WTC11 (cell line): Measurements from ENCODE around the gene RLN3. TPM values are rescaled to one million over a fixed set of nuclear protein-coding genes. Genes with fewer than 3 reads are reported as not detected.

Experiments used
- ATAC-seq: fragments of 200-7000 bp; cut with Tn5 transposase; 2 replicates; pipeline ENCODE4 v1.10.0; 2021; ENCODE audit warnings: mild to moderate bottlenecking, moderate library complexity
- CTCF ChIA-PET: fragments of 300-600 bp; sonication (Branson Sonifier 250); formaldehyde crosslinking; loops from one replicate; lab custom pipeline; 2021; ENCODE audit warnings: antibody characterized with exemption; lab: Charles Lee
- POLR2A ChIA-PET: fragments of 350-600 bp; sonication (Branson Sonifier 250); formaldehyde crosslinking; loops from one replicate; lab custom pipeline; 2021; ENCODE audit warnings: antibody characterized with exemption; lab: Charles Lee
- DNase-seq: peaks from one replicate; pipeline ENCODE4 v3.0.0; 2021; ENCODE audit warnings: low spot score
- H3K27ac Mint-ChIP-seq: 2 replicates; pipeline ENCODE4 v1.8.0; 2021; ENCODE audit warnings: mixed read lengths
- H3K27me3 Mint-ChIP-seq: 2 replicates; pipeline ENCODE4 v1.8.0; 2021; ENCODE audit warnings: low read depth, mild to moderate bottlenecking, moderate library complexity, mixed read lengths
- H3K36me3 Mint-ChIP-seq: 2 replicates; pipeline ENCODE4 v1.8.0; 2021; ENCODE audit warnings: mixed read lengths
- H3K4me1 Mint-ChIP-seq: 2 replicates; pipeline ENCODE4 v1.8.0; 2022; ENCODE audit warnings: mixed read lengths
- H3K4me3 Mint-ChIP-seq: 2 replicates; pipeline ENCODE4 v1.8.0; 2021; ENCODE audit warnings: mild to moderate bottlenecking, moderate library complexity, mixed read lengths
- H3K9me3 Mint-ChIP-seq: 2 replicates; pipeline ENCODE4 v1.8.0; 2021; ENCODE audit warnings: mixed read lengths
- AFF4 ChIP-seq: sonication (generic); formaldehyde crosslinking; IDR thresholded peaks from 2 replicates; pipeline ENCODE4 v1.8.1; 2023; ENCODE audit warnings: mild to moderate bottlenecking, missing genetic modification reagents, borderline replicate concordance
- CTCF ChIP-seq: fragments of 200-600 bp; IDR thresholded peaks from 2 replicates; pipeline ENCODE4 v1.8.0; 2022; ENCODE audit warnings: antibody characterized with exemption
- ETV6 ChIP-seq: sonication (generic); formaldehyde crosslinking; IDR thresholded peaks from 2 replicates; pipeline ENCODE4 v1.8.1; 2022; ENCODE audit warnings: mild to moderate bottlenecking, missing genetic modification reagents
- FOXP4 ChIP-seq: sonication (generic); formaldehyde crosslinking; IDR thresholded peaks from 2 replicates; pipeline ENCODE4 v1.8.0; 2022; ENCODE audit warnings: mild to moderate bottlenecking, missing genetic modification reagents
- HMGXB4 ChIP-seq: sonication (generic); formaldehyde crosslinking; IDR thresholded peaks from 2 replicates; pipeline ENCODE4 v1.8.1; 2023; ENCODE audit warnings: mild to moderate bottlenecking, moderate library complexity, missing genetic modification reagents
- IRF1 ChIP-seq: sonication (generic); formaldehyde crosslinking; IDR thresholded peaks from 2 replicates; pipeline ENCODE4 v1.8.0; 2023; ENCODE audit warnings: missing genetic modification reagents
- JUN ChIP-seq: sonication (generic); formaldehyde crosslinking; IDR thresholded peaks from 2 replicates; pipeline ENCODE4 v1.8.0; 2023; ENCODE audit warnings: mild to moderate bottlenecking, missing genetic modification reagents
- MXD4 ChIP-seq: fragments of 250-450 bp; sonication (Bioruptor Pico); IDR thresholded peaks from 2 replicates; pipeline ENCODE4 v1.8.0; 2021; ENCODE audit warnings: mild to moderate bottlenecking, moderate library complexity, borderline replicate concordance
- NFYB ChIP-seq: sonication (generic); formaldehyde crosslinking; conservative IDR thresholded peaks from 2 replicates; pipeline ENCODE4 v1.8.0; 2022; ENCODE audit warnings: low read depth, missing genetic modification reagents
- SOX15 ChIP-seq: fragments of 250-450 bp; sonication (Bioruptor Pico); IDR thresholded peaks from 2 replicates; pipeline ENCODE4 v1.9.0; 2021; ENCODE audit warnings: mild to moderate bottlenecking
- USF2 ChIP-seq: sonication (generic); formaldehyde crosslinking; IDR thresholded peaks from 2 replicates; pipeline ENCODE4 v1.8.1; 2023; ENCODE audit warnings: mild to moderate bottlenecking, missing genetic modification reagents, moderate library complexity
- ZNF281 ChIP-seq: sonication (generic); formaldehyde crosslinking; IDR thresholded peaks from 2 replicates; pipeline ENCODE4 v1.8.0; 2023; ENCODE audit warnings: mild to moderate bottlenecking, missing genetic modification reagents
- total RNA-seq: library from RNA; stranded (reverse); gene quantifications from 3 replicates; pipeline ENCODE4 v1.2.3, GENCODE V29; 2021

Gene RLN3
- total RNA-seq, 1 experiment from 2014 or later: not detected

GRCh38 chr19:13983213-13983889 is 44.6 kb upstream of the RLN3 start:
- H3K4me1 Mint-ChIP-seq: peaks cover 50% of the 10 kb centered on the region
- no peak for TF ChIP-seq MXD4 (CRISPR knock-in tag)
- TF ChIP-seq ZNF281 (CRISPR knock-in tag): no peak
- TF ChIP-seq HMGXB4 (CRISPR knock-in tag): no peak
- no peak for TF ChIP-seq JUN
- TF ChIP-seq SOX15 (CRISPR knock-in tag): no peak
- H3K4me3 Mint-ChIP-seq: no peak overlapping the region
- DNase-seq (no peak), ATAC-seq (no peak)
- no peaks in the 10 kb centered on the region for H3K9me3 Mint-ChIP-seq
- CTCF ChIA-PET: interaction anchor here (1.0 kb wide), 1 partner anchor 74 kb away, joined by 4 read pairs; no protein-coding TSS in a partner anchor
- POLR2A ChIA-PET: interaction anchor here (0.9 kb wide), 1 partner anchor 50 kb away, joined by 3 read pairs; no protein-coding TSS in a partner anchor
- no peaks in the 10 kb centered on the region for H3K36me3 Mint-ChIP-seq
- no peak overlapping the region for H3K27ac Mint-ChIP-seq
- no peaks in the 10 kb centered on the region; the same call in 1 of the 2 replicates for H3K27me3 Mint-ChIP-seq

- no peak for TF ChIP-seq USF2 (CRISPR knock-in tag)
- TF ChIP-seq ETV6: no peak
- no peak for TF ChIP-seq AFF4 (CRISPR knock-in tag)
- no peak for TF ChIP-seq CTCF
- TF ChIP-seq ZNF281 (CRISPR knock-in tag): no peak
- no peak for TF ChIP-seq NFYB (CRISPR knock-in tag)
- TF ChIP-seq IRF1 (CRISPR knock-in tag): no peak
- TF ChIP-seq FOXP4: no peak
- TF ChIP-seq, all 79 proteins: peak for 0
- CTCF ChIA-PET: no interaction called here
- Mint-ChIP-seq H3K36me3 (no peaks in the 10 kb centered on the region), H3K4me3 (no peak overlapping the region), H3K9me3 (no peaks in the 10 kb centered on the region), H3K27me3 (no peaks in the 10 kb centered on the region; the same call in 1 of the 2 replicates), H3K27ac (no peak overlapping the region), H3K4me1 (peaks cover 58% of the 10 kb centered on the region)
- POLR2A ChIA-PET: no interaction called here
- DNase-seq: no peak
- ATAC-seq: no peak
These were observed 43.8 kb upstream of the RLN3 start for GRCh38 chr19:13984186-13984585.
